OCI-M2 (cell line): ENCODE measurements around the gene SGO2.
"Not testable (repeated sequence)": the region's sequence is repeated elsewhere in the genome, so short reads cannot be mapped to it uniquely, and the experiment has no call there.

Experiments used
- DNase-seq: peaks from one replicate; lab custom pipeline; 2025; ENCODE audit not compliant: unreplicated experiment; lab: John Stamatoyannopoulos, UW

Gene SGO2

DNA sequence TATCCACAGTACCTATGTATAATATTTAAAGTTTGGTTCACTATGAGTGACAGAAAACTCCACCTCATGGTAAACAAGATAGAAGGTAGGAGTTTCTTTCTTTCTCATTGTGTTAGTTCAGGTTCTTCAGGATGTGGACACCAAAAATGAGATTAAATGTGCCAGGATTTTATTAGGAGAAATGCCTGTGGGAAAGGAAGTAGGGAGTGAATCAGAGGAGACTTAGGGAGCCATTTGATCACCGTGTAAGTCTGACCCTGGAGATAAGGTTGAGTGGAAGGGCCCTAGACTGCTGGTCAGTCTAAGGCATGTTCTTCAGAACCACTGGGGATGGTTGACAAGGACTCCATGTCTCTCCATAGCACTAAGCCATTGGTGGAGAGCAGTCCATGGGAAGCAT, 67.9 kb downstream of the SGO2 start:
- DNase-seq = no peak

DNA sequence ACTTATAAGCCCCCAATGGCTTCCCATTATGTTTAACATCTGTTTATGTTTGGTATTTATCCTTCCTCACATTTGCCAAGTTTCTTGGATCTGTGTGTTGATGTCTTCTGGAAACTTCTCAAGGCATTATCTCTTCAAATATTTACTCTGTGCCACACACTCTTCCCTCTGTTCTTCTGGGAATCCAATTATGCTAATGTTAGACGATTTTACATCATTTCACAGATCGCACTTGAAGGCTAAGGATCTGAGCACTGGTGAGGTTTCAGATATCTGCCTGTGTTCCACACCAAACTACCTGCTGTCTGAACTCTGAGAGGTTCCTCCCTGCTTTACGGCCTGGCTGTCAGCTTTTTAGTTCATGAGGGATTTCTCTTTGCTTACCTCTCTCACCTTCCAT, 69.9 kb downstream of the SGO2 start:
- no peak for DNase-seq

DNA sequence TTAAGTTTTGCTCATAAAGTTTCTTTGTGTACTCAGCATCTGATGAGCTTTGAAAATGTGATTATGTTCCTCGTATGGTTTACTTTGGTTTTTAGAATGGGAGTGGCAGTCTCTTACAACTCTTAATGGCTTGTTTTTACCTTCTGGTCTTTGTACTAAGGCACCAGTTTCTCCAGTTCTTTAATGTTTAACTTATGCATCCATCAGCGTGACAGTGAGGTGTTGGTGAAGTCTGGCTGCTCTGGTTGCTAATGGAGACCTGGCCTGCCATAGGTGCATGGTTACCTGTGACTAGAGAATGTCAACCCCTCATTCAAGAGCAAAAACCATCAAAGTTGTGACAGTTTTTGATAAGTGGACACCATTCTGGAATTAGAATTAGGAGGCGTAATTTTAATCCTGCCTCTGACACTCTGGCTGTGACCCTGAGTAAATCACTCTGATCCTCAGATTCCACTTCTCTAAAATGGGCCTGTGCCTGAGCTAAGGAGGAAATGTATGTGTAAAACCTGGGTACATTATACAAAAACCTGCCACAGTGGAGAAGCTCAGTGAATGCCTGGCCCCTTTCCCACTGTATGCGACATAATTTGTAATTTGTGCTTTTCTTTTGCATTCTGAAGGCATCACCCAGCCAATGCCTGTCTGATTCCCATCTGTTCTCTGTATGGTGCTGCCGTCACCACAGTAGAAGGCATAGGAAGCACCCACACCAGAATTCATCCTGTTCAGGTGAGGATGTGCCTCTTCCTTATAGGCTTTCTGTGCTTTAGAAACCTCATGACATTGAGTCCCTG, 71.0 kb downstream of the SGO2 start:
- no peak for DNase-seq

DNA sequence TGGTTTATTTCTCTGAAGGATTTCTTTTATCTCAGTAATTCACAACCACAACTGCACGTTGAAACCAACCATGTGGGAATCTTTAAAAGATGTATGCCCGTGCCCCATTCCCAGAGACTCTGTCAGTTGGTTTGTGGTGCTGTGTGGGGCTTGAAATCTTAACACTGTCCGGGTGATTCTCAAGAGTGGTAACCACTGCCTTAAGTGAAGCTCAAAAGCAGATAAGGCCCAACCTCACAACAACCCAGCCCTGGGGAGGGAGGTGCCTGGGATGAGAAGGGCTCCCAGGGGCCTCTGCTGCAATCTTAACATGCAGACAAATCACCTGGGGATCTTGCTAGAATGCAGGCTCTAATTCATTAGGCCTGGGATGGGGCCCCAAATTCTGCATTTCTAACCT, 73.2 kb downstream of the SGO2 start:
- DNase-seq = no peak

DNA sequence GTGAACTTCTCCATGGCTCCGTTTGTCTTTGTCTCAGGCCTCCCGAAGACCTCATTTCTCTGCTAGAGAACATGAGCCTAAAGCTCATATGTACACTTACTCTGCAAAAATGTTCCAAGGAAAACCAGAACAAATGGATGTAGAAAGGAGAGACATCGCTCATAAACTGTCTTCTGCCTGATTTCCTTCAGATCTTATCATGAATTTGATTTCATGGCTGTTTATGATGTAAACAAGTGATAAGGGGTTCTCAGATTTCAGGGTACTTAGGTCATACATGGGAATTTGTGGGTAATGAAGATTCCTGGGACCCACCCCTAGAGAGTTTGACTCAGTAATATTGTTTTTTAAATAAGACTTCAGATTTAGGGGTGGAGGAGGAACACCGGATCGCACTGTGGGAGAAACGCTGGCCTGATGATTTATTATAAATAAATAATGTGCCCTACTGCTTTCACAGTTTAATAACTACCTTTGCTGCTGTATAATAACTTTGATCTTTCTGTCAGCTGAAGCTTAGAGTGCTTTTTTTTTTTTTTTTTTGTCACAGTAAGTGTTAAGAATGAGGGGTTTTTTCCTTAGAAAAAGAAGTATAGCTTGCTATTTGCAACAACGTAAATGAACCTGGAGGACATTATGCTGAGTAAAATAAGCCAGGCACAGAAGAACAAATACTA, 74.7 kb downstream of the SGO2 start:
- no peak for DNase-seq

DNA sequence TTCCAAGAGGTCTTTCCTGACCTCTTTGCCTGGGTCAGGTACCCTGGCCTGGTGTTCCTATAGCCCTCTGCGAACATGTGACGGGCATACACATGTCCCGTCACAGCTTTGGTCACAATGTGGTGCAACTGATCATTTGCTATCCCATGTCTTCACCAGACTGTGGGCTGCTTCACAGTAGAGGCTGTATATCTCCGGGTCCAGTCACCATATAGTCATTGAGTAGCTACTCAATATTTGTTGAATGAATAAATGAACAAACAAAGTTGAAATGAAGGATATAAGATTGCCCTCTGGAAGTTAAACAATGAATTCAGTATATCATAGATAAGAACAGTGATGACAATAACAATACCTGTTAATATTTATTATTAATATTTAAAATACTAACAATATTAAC, 76.6 kb downstream of the SGO2 start:
- DNase-seq = no peak

DNA sequence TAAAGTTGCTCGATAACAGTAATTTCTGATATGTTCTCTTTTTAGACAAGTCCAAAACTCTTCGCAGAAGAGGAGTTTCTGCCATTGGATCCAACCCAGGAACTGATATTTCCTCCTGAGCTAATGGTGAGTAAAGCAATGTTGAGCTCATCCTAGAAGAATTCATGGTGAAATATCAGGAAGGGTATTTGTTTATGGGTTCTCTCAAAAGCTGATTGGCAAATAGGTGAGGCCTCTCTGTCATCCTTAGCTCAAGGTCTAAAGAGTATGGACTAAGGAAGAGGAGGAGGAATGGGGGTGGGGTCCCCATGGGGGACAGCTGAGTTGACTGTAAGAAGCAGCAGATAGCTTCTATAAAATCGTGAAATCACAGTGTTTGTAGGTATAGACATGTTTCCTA, 78.0 kb downstream of the SGO2 start:
- no peak for DNase-seq

DNA sequence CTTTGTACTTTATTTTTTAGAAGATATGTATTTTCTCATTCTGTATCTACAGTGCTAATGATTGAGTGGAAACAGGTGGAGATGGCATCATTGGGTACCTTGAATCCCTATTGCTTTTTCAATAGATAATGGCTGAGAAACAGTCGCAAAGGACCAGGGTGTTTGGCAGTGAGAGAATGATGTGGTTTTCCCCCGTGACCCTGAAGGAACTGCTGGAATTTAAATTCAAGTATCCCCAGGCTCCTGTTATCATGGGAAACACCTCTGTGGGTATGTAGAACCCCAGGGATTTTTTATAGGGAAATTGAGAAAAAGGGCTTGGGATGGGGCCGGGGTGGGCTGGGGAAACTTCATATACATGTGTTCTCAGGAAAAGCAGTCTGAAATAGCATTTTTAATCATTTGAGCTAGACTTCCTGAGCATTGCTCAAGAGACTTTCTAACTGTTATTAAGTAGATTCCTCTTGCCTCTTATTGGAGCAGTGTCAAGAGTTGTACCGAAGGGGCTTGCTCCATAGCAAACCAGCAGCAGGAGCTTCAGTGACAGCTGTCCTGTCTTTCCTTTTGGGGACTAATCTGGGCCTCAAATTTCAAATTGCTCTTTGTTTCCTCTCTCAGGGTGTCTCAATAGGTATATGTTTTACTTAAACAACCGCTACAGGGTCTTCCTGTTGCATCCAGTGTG, 78.7 kb downstream of the SGO2 start:
- no peak for DNase-seq

DNA sequence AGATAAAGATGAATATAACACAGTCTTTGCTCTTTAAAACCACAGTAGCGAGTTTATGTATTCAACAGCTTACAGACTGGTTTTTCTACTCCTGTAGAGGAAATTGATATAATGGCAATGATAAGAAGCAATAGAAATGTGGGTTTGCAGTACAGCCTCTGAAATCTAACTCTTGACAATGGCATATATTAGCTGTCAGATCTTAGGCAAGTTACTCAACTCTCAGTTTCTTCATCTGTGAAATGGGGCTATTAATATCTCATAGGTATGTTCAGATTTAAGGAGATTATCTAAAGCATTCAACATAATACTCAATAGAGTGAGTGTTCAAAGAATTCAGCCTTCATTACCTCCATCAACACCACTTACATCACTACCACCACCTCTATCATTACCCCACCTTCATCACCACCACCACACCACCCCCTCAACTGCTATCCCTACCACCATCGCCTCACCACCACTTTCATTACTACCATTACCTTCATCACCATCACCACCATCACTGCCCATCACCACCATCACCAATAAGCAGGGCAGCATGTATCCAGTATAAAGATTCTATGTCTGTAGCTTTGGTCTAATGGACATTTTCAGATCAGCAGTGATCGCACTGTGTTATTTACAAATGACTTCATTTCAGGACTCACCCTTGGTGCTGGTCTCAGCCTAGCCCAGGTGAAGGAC, 82.5 kb downstream of the SGO2 start:
- DNase-seq = no peak

DNA sequence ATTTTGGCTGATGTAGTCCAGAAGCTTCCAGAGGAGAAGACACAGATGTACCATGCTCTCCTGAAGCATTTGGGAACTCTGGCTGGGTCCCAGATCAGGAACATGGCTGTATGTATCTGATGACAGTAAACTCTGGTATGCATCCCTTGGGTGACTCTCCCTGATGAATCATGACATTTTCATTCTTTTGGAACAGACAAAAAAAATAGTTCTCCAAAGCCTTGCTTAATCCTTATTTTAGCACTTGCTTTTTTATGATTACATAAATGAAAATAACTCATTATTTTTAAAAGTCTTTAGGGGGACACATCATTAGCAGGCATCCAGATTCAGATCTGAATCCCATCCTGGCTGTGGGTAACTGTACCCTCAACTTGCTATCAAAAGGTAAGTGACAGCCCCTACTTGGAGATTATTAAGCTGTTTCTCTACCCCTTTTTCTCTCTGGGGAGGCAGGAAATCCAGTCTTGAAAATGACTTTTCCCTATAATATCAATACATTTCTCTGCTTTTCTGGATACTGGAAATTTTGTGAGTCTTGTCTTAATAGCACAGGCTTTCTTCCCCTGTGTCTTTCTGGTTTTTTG, 83.1 kb downstream of the SGO2 start:
- DNase-seq = no peak

DNA sequence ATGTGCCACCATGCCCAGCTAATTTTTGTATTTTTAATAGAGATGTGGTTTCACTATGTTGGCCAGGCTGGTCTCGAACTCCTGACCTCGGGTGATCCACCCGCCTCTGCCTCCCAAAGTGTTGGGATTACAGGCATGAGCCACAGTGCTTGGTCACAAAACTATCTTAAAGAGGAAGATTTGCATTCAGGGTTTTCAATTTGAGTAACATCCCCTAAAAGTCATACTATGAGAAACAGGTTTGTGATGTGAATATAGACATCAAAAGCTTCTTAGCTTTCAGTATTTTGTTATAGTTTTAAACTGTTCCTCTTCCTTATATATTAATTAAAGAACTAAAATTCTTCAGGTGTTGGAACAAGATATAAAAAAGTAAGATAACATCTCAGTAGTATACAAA, 84.2 kb downstream of the SGO2 start:
- DNase-seq = not testable (repeated sequence)

DNA sequence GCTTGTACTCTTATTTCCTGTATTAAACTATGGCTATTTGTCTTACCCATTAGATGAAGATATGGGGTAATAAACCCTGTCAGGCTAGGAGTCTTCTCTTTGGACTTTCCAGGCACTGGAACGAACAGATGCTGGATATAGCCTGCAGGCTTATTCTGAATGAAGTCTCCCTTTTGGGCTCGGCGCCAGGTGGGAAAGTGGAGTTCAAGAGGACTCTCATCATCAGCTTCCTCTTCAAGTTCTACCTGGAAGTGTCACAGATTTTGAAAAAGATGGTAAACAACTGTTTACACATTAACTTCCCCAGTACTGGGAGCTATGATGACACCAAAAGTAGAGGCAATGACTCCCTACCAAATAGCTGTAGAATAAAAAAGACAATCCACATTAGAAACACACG, 87.7 kb downstream of the SGO2 start:
- no peak for DNase-seq

DNA sequence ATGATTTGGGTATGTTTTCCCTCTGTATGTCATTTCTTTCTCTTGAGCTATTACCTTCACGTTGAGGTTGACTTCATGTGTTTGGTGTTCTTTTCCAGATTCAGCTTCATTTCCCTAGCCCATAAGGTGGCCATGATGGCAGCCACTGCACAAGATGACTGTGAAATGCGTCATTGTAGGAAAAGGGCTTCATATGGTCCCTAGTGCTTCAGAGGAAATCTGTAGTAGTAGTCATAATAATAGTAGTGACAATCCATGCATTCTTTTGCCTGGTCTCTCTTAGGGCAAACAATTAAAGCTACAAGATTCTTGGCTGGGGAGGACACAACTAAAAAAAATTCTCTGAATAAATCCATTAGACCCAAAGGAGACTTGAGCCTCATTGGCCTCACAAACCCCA, 88.2 kb downstream of the SGO2 start:
- no peak for DNase-seq

DNA sequence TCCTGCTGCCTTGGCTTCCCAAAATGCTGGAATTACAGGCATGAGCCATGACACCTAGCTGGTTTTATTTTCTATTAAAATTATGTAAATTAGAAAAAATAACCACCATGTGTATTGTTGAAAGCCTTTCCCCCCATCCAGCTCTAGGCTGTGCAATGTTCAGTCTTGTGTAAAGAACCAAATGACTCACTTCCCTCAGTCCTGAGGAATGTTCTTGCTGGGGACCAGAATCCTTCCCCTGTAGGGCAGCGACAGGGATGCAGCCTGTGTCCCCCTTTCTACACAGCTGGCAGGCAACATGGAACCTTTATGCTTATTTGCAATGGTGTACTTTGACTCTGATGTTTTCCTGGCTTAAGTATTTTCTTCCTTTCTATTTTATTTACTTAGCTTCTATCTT, 89.2 kb downstream of the SGO2 start:
- no peak for DNase-seq

DNA sequence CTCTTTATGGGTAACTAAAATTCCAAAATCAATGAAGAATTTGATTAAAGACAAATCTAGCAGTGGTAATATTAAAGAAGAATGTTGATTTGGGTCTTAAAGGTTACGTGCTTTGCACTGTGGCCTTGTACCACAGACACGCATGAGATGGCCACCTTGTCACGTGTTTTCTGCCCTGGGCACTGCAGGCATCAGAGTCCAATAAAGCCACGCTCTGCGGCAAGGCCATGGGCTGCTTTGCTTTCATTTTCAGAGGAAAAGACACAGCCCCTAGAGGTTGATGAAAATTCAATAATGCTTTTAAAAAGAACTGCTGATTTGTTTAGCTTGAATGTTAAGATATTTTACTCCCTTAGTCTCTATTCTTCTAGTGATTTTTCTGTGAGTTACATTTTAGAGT, 90.2 kb downstream of the SGO2 start:
- no peak for DNase-seq

DNA sequence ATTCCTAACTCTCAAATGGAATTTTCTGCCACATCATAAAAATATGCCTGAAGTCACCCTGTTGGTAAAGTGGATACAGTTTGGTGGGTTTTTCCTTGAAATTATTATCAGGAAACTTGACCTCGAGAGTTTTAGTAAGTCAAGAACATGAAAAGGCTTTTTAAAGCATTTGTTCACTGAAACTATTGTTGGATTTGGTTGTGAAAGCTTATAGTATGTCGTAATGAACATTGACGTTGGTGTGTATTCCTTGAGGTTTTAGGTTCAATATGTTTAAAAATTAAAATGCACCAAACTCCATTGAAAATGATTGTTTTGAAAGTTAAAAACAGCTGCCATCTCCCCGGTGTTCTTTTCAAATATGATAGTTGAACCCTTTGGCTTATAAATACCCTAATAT, 90.6 kb downstream of the SGO2 start:
- no peak for DNase-seq

DNA sequence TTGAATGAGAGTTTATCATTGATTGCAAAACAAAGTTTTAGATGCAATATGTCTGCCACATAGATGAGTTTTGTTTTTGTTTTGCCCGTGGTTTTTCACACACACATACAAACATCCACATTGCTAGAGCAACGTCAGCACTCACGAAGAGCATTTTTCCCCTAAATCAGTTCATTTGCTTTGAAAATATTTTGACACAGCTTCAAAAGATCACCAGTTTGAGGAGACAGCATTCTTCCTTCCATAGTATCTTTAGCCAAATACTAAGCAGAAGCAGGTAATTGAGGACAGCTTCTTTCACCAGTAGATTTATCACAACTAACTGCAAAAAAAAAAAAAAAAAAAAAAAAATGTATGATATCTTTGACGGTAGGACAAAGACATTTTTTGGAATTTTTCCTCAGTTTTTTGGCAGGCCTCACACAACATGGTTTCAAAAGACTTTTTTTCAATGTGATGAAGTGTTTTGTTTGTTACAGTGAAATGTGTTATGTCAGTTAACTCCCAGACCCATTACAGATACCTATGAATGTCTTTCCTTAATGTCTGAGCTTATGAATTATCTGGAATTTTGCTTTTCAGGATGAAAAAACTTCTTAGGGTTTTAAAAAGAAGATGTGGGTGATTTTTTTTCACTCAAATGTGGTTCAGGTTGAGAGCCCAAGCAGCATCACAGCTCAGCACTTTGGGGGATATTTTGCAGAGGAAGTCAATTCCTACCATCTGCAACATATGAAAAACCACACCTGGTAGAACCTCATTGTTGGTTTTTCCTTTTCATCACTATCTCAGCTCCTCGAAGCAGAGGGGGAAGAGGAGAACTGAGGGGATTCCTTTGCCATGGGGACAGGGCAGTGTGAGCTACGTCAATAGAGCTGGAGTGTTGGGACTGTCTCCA, 91.4 kb downstream of the SGO2 start:
- DNase-seq = no peak

DNA sequence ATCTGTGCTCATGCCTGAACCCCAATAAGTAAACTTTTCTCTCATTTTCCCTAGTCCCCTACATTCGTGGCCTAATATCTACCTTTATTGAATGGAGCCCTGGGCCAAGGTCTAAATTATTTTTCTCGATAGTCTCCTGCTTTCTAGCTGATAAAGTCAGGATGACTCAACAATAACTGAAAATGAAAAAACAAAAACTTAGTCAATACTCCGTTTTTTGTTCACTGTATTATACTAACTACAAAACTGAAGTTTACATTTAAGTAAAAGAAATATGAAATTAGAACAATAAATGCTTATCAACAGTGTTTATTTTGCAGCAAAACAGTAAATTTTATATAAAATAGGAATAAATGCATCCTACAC, 92.0 kb downstream of the SGO2 start:
- no peak for DNase-seq

DNA sequence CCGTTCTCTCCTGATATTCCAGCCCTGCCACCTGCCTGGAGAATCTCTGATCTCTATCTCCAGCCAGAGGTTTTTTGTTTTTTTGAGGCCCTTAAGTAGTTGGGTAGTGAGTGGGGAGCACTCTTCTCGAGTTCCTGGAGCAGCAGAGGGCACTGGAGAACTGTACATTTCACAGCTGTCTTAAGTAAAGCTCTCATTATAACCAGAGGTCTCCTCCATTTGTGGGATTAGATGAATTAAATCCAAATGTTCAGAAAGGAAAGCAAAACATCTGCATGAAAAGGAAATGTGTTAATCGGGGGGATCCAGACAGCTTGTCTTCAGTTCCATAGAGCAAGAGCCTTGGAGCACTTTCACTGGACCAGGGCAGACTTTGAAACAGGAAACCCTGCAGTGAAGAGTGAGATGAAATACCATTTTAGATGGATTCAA, 92.6 kb downstream of the SGO2 start:
- DNase-seq = no peak

DNA sequence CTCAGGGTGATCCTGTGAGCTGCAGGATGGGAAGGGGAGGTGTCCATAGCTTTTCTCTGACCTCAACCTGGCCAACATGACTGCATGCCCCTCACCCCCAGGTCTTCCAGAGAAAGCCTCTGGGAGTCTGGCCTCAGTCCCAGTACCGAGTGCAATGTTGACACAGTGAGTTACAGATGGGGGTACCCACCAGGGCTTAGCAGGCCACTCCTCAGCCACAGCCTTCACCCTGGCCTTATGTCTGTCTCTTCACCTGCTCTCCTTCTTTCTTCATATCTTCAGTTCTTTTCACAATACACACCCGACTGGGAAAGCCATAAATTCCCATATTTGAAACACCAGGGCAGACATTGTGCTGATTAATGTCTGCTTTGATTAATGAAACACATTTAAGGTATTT, 93.3 kb downstream of the SGO2 start:
- no peak for DNase-seq
